K562 (cell line): ENCODE measurements around the gene CSDE1. TPM values are rescaled to one million over a fixed set of nuclear protein-coding genes. Genes with fewer than 3 reads are reported as not detected.
A peak's percentile ranks its signal among the peaks of the same experiment; 100 is the strongest.

ENCODE experiments used
- ATAC-seq: fragments of 200-7000 bp; cut with Tn5 transposase; 3 replicates; pipeline ENCODE4 v1.9.1; 2020; ENCODE audit warnings: moderate library complexity
- BruUV-seq: library from RNA; stranded (reverse); fragments of 400-500 nt; replicated peaks from 2 replicates; lab custom pipeline; 2021; lab: Mats Ljungman, UMichigan
- CTCF ChIA-PET: fragments of 300-600 bp; formaldehyde crosslinking; extraction: SDS; loops from one replicate; lab custom pipeline; 2021; ENCODE audit warnings: low intra/inter-chr PET ratio; lab: Yijun Ruan, JAX
- POLR2A ChIA-PET: fragments of 300-600, 350-650 bp; sonication (Branson Sonifier 250); formaldehyde crosslinking; extraction: SDS; loops from one replicate; lab custom pipeline; 2021; ENCODE audit warnings: antibody characterized with exemption, inconsistent platforms; lab: Yijun Ruan, JAX
- DNase-seq, 4 experiments: peaks; one replicate each; pipeline versions ENCODE4 v3.0.0 to v3.0.0-alpha.2; 2011 to 2018; ENCODE audit warnings: low spot score in 3 of 4, mixed read lengths in 3 of 4; ENCODE audit errors: extremely low read depth in 1 of 4
- FAIRE-seq: peaks from 2 replicates; lab custom pipeline; 2011; peaks lifted over from hg19 to GRCh38; lab: Jason Lieb, UNC
- H2AFZ ChIP-seq: 2 replicates; pipeline ENCODE4 v1.6.0; 2011; ENCODE audit warnings: low read depth, low read length, control low read depth, inconsistent platforms
- H3K27ac ChIP-seq: fragments of 200-600 bp; 3 replicates; pipeline ENCODE4 v1.8.0; 2011; ENCODE audit warnings: low read depth, mild to moderate bottlenecking, control low read depth, inconsistent platforms, low read length, moderate library complexity, mixed read lengths; ENCODE audit errors: extremely low read depth
- H3K27me3 ChIP-seq, 2 experiments: fragments of 300-600 bp in 1 of 2; 2 replicates in 1 of 2; 3 replicates in 1 of 2; pipeline versions ENCODE4 v1.6.0 to v1.8.0; 2011; ENCODE audit warnings: inconsistent platforms in 2 of 2, low read length in 2 of 2, mild to moderate bottlenecking in 1 of 2, mixed read lengths in 1 of 2, moderate library complexity in 1 of 2; ENCODE audit not compliant: control insufficient read depth in 2 of 2, insufficient read depth in 2 of 2
- H3K36me3 ChIP-seq: fragments of 300-600 bp; 3 replicates; pipeline ENCODE4 v1.8.0; 2011; ENCODE audit warnings: mild to moderate bottlenecking, low read length, inconsistent platforms; ENCODE audit not compliant: control insufficient read depth, insufficient read depth
- H3K4me1 ChIP-seq, 2 experiments: fragments of 200-600 bp in 1 of 2; replicated peaks in 1 of 2; 2 replicates in 1 of 2; 3 replicates in 1 of 2; pipeline versions ENCODE4 v1.5.1 to v1.8.0; 2011; ENCODE audit warnings: inconsistent platforms in 2 of 2, low read length in 2 of 2, mild to moderate bottlenecking in 1 of 2, mixed read lengths in 1 of 2, moderate library complexity in 1 of 2; ENCODE audit not compliant: control insufficient read depth in 2 of 2, insufficient read depth in 2 of 2
- H3K4me2 ChIP-seq: 2 replicates; pipeline ENCODE4 v1.6.1; 2011; ENCODE audit warnings: low read length, control low read depth, inconsistent platforms, mixed read lengths; ENCODE audit not compliant: insufficient read depth
- H3K4me3 ChIP-seq: fragments of 200-600 bp; sonication (generic), shearing (Covaris generic); 2 replicates; pipeline ENCODE4 v1.5.1; 2016; ENCODE audit warnings: control low read depth, inconsistent platforms
- H3K79me2 ChIP-seq: fragments of 200-600 bp; 3 replicates; pipeline ENCODE4 v1.8.0; 2011; ENCODE audit warnings: low read length, inconsistent platforms; ENCODE audit not compliant: control insufficient read depth, insufficient read depth
- H3K9ac ChIP-seq, 2 experiments: 2 replicates each; pipeline versions ENCODE4 v1.6.0 to v1.6.1; 2011; ENCODE audit warnings: low read depth in 2 of 2, low read length in 2 of 2, control low read depth in 1 of 2, inconsistent platforms in 1 of 2, mild to moderate bottlenecking in 1 of 2, mixed read lengths in 1 of 2; ENCODE audit not compliant: insufficient read depth in 1 of 2
- H3K9me1 ChIP-seq: one replicate; pipeline ENCODE4 v1.6.0; 2011; ENCODE audit warnings: inconsistent platforms, mild to moderate bottlenecking, low read length, moderate library complexity; ENCODE audit not compliant: control insufficient read depth, insufficient read depth
- H3K9me3 ChIP-seq: replicated peaks from 2 replicates; pipeline ENCODE4 v1.5.1; 2011; ENCODE audit warnings: low read depth, low read length, inconsistent platforms; ENCODE audit not compliant: control insufficient read depth, insufficient read depth
- H4K20me1 ChIP-seq: replicated peaks from 2 replicates; pipeline ENCODE4 v1.6.1; 2011; ENCODE audit warnings: low read length, inconsistent platforms, mixed read lengths; ENCODE audit not compliant: control insufficient read depth, insufficient read depth
- COPS2 ChIP-seq: fragments of 450-650 bp; conservative IDR thresholded peaks from 2 replicates; pipeline ENCODE4 v1.6.1; 2016; ENCODE audit warnings: mild to moderate bottlenecking, moderate library complexity
- ETV5 ChIP-seq: sonication (generic); formaldehyde crosslinking; IDR thresholded peaks from 2 replicates; pipeline ENCODE4 v1.4.0; 2020; ENCODE audit warnings: low read depth, mild to moderate bottlenecking, missing genetic modification reagents
- EZH2 ChIP-seq: IDR thresholded peaks from 2 replicates; pipeline ENCODE4 v1.6.1; 2012; ENCODE audit warnings: low read depth, mild to moderate bottlenecking, inconsistent platforms, low read length, borderline replicate concordance
- HDAC1 ChIP-seq, 2 experiments: fragments of 450-650 bp; IDR thresholded peaks; 2 replicates each; pipeline ENCODE4 v1.6.1; 2016 to 2017; ENCODE audit warnings: inconsistent platforms in 1 of 2, mild to moderate bottlenecking in 1 of 2, moderate library complexity in 1 of 2
- LCOR ChIP-seq: sonication (generic); formaldehyde crosslinking; IDR thresholded peaks from 2 replicates; pipeline ENCODE4 v1.8.0; 2022; ENCODE audit warnings: mild to moderate bottlenecking, missing genetic modification reagents
- MAFF ChIP-seq: IDR thresholded peaks from 2 replicates; pipeline ENCODE4 v1.6.1; 2012; ENCODE audit warnings: low read length, improper control_type of control experiment
- MEIS2 ChIP-seq: fragments of 450-650 bp; IDR thresholded peaks from 2 replicates; pipeline ENCODE4 v1.6.1; 2014; ENCODE audit warnings: mild to moderate bottlenecking; ENCODE audit not compliant: partially characterized antibody
- POLR2A ChIP-seq: fragments of 450-650 bp; conservative IDR thresholded peaks from 2 replicates; pipeline ENCODE4 v1.6.1; 2016
- ZKSCAN1 ChIP-seq: fragments of 150-350 bp; IDR thresholded peaks from 2 replicates; pipeline ENCODE4 v1.6.1; 2016; ENCODE audit warnings: low read depth, low read length
- ZNF316 ChIP-seq: fragments of 450-650 bp; IDR thresholded peaks from 2 replicates; pipeline ENCODE4 v1.6.1; 2016
- ZNF830 ChIP-seq: fragments of 250-450 bp; sonication (Bioruptor Pico); IDR thresholded peaks from 2 replicates; pipeline ENCODE4 v1.5.0; 2021; ENCODE audit warnings: mild to moderate bottlenecking
- WGBS: fragments of 100-300 bp; shearing (Covaris generic); methylation state at CpG from one replicate; pipeline ENCODE4 v1.1.6; 2016; ENCODE audit warnings: low coverage, mixed read lengths; ENCODE audit not compliant: insufficient coverage; ENCODE audit errors: missing lambda C conversion rate; 5-methylcytosine and 5-hydroxymethylcytosine counted together
- in situ Hi-C: fragments of 300-500 bp; cut with MboI; formaldehyde crosslinking; loops from 4 replicates; pipeline ENCODE4 v1.15.0; 2018; ENCODE audit warnings: inconsistent platforms, mixed read lengths
- intact Hi-C: fragments of 100-400 bp; cut with micrococcal nuclease; formaldehyde crosslinking; loops from 2 replicates; pipeline ENCODE4 v1.14.2; 2022
- polyA plus RNA-seq, 8 experiments: library from polyadenylated mRNA; depleted of rRNA in 4 of 8; stranded (reverse) in 5 of 8; unstranded in 3 of 8; fragments of >200 nt; fragmentation: Nextera tagmentation in 2 of 8; fragmentation: Illumina TruSeq in 1 of 8; extraction: Ambion mirVana in 2 of 8; extraction: Trizol in 1 of 8; gene quantifications; 2 replicates each; pipeline versions ENCODE4 v1.2.1 to v1.2.3, GENCODE V29; 2011 to 2014; ENCODE audit warnings: inconsistent platforms in 1 of 8, missing spikeins in 1 of 8
- total RNA-seq, 7 experiments: library from RNA; depleted of rRNA in 6 of 7; stranded (reverse); fragments of >200 nt in 6 of 7; fragmentation: Illumina TruSeq in 2 of 7; extraction: Trizol in 2 of 7; gene quantifications; 2 replicates each; pipeline versions ENCODE4 v1.2.1 to v1.2.3, GENCODE V29; 2011 to 2021; ENCODE audit warnings: low replicate concordance in 1 of 7

The CSDE1 gene
- total and polyA plus RNA-seq, 9 of the 15 experiments (the other 6 are each of a cell fraction or from before 2014, with no cell fraction given): 174 to 538 (median 403) TPM

DNA sequence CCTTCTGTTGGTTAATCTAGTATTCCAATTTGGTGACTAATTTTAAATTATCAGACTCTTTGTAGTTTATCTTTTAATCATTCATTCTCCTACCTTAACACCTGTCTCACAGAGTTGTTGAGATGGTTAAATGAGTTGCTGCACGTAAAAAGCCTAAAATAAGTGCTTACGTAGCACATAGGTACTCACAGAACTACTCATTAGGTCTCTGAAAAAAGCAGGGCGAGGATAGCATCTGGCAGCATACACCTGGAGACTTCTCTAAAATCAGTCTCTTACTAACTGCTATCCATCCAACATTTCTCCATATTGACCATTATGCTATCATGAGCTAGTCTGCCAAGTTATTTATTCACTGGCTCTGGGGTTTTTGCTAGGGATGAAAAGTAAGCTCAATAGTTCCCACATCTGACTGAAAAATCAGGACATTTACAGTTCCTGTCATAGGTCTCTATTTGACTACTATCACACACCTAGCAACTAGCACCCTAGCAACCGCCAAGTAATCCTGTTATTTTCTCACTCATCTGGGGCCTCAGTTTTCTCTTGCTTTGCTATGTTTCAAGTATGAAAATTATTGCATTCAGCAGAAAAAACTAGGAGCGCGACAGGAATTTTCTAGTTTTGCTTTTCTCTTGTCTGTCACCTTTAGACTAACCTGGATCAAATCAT is 11.2 kb downstream of the CSDE1 start:
- H3K36me3 ChIP-seq: peaks cover 97% of the 10 kb centered on the region
- WGBS: 94% methylated on average over 6 of the region's 6 CpGs

DNA sequence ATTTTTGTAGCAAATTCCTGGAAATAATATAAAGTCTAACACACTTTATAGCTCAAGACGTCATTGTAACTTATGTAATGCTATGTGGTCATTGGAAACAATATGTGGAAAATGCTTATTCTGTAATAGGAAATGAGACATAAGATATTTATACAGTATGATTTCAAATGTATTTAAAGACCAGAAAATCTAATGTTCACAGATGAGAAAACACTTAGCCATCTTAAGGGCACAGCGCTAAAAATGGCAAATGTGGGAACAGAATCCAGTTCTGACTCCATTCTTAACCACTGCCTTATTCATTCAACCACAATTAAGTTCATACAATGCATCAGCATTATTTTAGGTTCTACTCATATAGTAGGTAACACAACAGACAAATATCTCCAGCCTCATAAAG is 12.5 kb downstream of the CSDE1 start:
- DNase-seq (no peak), FAIRE-seq (no peak), ATAC-seq (no peak)
- no TSS peak for BruUV-seq
- Histone ChIP-seq H4K20me1 (0 out of 2 replicates have a peak, but pooled peaks cover 3% of the 10 kb centered on the region), H3K9me3 (no peaks in the 10 kb centered on the region), H2AFZ (no peak overlapping the region), H3K9ac (no peak overlapping the region), H3K36me3 (peaks cover 98% of the 10 kb centered on the region), H3K9me1 (no peaks in the 10 kb centered on the region), H3K4me2 (no peak overlapping the region), H3K4me3 (no peak overlapping the region), H3K27ac (no peak overlapping the region), H3K79me2 (peaks cover 100% of the 10 kb centered on the region), H3K27me3 (no peaks in the 10 kb centered on the region), H3K4me1 (no peaks in the 10 kb centered on the region)
- WGBS: 91% methylated on average over 2 of the region's 2 CpGs
- ChIA-PET POLR2A (interaction anchor here (1.0 to 1.6 kb wide), 5 partner anchors 9 to 37 kb away, joined by 3 to 17 read pairs (median 3); partner anchors contain the start of gene NRAS), CTCF (no interaction called here)
- in situ Hi-C loops (no loop called here), intact Hi-C loops (no loop called here)
- TF ChIP-seq POLR2A (0 out of 2 replicates have a peak, but pooled peaks have one; percentile 25), COPS2 (no peak), MEIS2 (no peak), ETV5 (no peak), MAFF (no peak), LCOR (CRISPR knock-in tag) (no peak), EZH2 (no peak), HDAC1 (IDR thresholded peaks at IDR 0.05) (no peak), ZKSCAN1 (no peak)

More for the DNA sequence above, 11.2 kb downstream of the CSDE1 start:
- DNase-seq (no peak), ATAC-seq (no peak), FAIRE-seq (no peak)
- Histone ChIP-seq H2AFZ (no peak overlapping the region), H3K4me2 (no peak overlapping the region), H3K9ac (no peak overlapping the region), H3K27ac (no peak overlapping the region), H3K79me2 (peaks cover 100% of the 10 kb centered on the region), H3K9me3 (no peaks in the 10 kb centered on the region), H3K4me1 (no peaks in the 10 kb centered on the region), H4K20me1 (peaks cover 12% of the 10 kb centered on the region), H3K27me3 (no peaks in the 10 kb centered on the region), H3K9me1 (no peaks in the 10 kb centered on the region), H3K4me3 (no peak overlapping the region)
- BruUV-seq: no TSS peak
- ChIA-PET POLR2A (interaction anchor here (0.5 to 1.5 kb wide), 3 partner anchors 13 to 223 kb away, joined by 3 to 6 read pairs (median 4); no protein-coding TSS in a partner anchor), CTCF (no interaction called here)
- intact Hi-C loops: no loop called here
- TF ChIP-seq ZNF830 (no peak), ZNF316 (0 out of 2 replicates have a peak, but pooled peaks have one; percentile 7)
- in situ Hi-C loops: no loop called here
